MM.1S (cell line): Measurements from ENCODE around the gene CRTAC1.

Experiments
- CTCF ChIP-seq: fragments of 300-600 bp; sonication (generic); IDR thresholded peaks from 2 replicates; pipeline ENCODE4 v1.5.1; 2016; ENCODE audit warnings: antibody characterized with exemption, low read length, mixed read lengths
- EZH2 ChIP-seq: fragments of 300-600 bp; sonication (generic); optimal IDR thresholded peaks from 2 replicates; pipeline ENCODE3; 2017; ENCODE audit warnings: low read depth, mild to moderate bottlenecking, antibody characterized with exemption, low read length, mixed read lengths
- EZH2phosphoT487 ChIP-seq: fragments of 300-600 bp; sonication (generic); IDR thresholded peaks from 2 replicates; pipeline ENCODE4 v1.6.1; 2018; ENCODE audit warnings: antibody characterized with exemption, low read length

- TF ChIP-seq CTCF, result no peak
- TF ChIP-seq EZH2, result no peak
- TF ChIP-seq EZH2phosphoT487, result no peak
Measured at GRCh38 chr10:97892939-97893338, 137.5 kb downstream of the CRTAC1 start.
